Tibial nerve (tissue), 3 donors: ENCODE results near the gene MFN1.

ENCODE experiments used
- POLR2A ChIP-seq, 2 donors: fragments of 450-650 bp; IDR thresholded peaks; one replicate each; pipeline ENCODE4 v1.6.1; 2017; ENCODE audit warnings: antibody characterized with exemption in 2 of 2, mild to moderate bottlenecking in 2 of 2, moderate library complexity in 2 of 2
- TF ChIP-seq, protein P1 (sequence below), 5 experiments: fragments of 200-600 bp in 3 of 5; fragments of 450-650 bp in 2 of 5; sonication (generic) in 3 of 5; IDR thresholded peaks; one replicate each; pipeline ENCODE4 v1.5.1; 2016 to 2019; ENCODE audit warnings: antibody characterized with exemption in 5 of 5, mild to moderate bottlenecking in 3 of 5, moderate library complexity in 2 of 5

DNA sequence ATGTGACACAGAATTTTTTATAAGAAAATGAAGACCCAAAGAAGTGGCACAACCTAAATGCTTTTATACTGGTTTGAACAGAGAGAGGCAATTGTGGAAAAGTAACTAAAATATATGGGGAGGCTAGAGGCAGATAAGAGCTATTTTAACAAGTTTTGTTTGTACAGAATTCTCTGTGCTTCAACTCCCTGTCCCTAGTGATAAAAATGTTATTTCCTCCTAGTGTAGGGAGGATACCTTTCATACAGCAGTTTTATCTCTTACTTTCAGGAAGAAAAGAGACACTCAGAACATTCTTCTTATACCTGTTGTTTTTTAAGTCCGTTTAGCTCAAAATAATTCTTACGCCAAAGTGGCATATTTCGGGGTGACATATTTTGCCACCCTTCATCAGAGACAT lies 45.9 kb upstream of the MFN1 start:
- TF ChIP-seq, protein P1, sequence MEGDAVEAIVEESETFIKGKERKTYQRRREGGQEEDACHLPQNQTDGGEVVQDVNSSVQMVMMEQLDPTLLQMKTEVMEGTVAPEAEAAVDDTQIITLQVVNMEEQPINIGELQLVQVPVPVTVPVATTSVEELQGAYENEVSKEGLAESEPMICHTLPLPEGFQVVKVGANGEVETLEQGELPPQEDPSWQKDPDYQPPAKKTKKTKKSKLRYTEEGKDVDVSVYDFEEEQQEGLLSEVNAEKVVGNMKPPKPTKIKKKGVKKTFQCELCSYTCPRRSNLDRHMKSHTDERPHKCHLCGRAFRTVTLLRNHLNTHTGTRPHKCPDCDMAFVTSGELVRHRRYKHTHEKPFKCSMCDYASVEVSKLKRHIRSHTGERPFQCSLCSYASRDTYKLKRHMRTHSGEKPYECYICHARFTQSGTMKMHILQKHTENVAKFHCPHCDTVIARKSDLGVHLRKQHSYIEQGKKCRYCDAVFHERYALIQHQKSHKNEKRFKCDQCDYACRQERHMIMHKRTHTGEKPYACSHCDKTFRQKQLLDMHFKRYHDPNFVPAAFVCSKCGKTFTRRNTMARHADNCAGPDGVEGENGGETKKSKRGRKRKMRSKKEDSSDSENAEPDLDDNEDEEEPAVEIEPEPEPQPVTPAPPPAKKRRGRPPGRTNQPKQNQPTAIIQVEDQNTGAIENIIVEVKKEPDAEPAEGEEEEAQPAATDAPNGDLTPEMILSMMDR (IDR thresholded peaks at IDR 0.05) = no peak
- no peak for TF ChIP-seq POLR2A (IDR thresholded peaks at IDR 0.05)
